GM21723 (cell line): ENCODE measurements around the gene RAB7A.
"Not testable (repeated sequence)": the region's sequence is repeated elsewhere in the genome, so short reads cannot be mapped to it uniquely, and the experiment has no call there.

Source experiments
- ATAC-seq: cut with Tn5 transposase; IDR thresholded peaks from one replicate; pipeline ENCODE4 v1.9.1; 2021; ENCODE audit warnings: mild to moderate bottlenecking, moderate library complexity; ENCODE audit not compliant: unreplicated experiment

Gene RAB7A

DNA sequence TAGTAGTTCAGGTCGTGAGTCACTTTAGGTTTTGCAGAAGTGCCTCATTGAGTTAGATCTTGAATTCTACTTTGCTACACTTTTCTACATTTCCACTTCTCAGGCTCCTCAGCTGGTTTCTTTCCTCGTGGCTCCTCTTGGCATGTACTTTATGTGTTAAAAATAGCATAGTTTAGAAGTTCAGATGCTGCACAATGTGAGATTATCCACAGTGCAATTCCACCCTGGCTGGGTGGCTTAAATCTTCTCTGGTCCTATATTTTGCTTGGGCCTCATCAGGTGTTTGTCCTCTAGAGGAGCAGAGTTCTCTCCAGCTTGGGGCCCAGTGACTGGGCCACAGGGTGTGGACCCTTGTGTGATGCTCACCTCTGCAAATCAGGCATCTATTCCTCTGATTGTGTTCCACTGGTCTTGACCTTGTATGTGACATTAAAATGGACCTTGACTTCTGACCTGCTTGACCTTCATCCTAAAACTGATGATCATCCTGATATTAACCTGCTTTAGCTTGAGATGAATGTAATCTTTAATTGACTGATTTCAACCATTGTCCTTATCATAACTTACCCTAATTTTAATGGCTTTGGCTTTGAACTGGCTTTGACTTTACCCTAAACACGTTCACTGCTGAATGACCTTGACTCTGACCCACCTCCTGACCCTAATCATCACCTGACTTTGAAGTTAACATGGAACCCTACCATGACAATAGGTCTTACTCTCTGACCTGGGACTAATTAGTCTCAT lies 89.5 kb downstream of the RAB7A start:
- no peak for ATAC-seq

DNA sequence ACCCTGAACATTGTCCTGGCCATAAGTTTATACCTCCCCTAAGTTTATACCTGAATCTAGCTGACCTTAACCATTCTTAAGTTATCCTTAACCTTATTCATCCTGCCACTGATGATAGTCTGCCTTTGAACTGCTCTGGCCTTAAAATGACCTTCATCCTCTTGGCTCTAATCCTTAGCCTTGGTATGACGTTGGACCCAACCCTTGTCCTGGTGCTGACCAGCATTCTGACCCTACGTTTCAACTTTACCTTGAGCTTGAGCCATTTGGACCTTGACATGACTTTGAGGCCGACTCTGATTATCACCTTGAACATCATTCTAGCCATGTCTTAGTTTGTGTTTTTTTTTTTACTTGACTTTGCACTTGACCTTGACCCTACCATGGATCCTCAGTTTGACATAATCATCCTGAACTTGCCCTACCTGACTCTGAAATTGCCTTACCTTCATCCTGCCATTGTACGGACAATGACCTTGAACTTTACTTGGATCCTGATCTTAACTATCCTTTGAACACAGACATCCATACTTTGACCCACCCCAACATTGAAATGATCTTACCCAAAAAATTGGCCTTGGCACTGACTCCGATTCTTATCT lies 92.3 kb downstream of the RAB7A start:
- ATAC-seq, result no peak

DNA sequence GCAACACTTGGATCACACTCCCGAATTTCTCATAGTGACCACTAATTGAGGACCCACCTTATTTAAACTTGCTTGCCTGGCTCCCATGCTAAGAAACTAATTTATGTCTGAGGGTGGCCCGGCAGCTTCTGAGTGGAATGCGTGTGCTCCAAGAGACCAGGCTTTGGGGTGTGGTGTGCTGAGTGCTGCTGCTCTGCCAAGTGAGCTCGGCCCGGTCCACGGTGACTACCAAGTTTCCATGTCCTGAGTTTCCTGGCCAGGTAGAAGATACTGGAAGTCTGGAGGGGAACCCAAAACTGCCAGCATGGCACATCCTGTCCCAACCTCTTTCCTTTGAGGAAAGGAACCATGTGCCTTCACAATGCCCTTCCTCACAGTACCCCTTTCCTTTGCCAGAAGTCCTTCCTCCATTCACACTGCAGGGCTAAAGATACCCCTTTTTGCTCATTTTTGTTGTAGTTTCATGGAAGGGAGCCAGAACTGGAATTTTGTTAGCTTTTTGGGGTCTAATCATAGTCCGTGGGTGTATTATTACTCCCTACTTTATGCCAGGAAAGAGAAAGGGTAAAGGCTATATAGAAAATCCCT lies 94.4 kb downstream of the RAB7A start:
- ATAC-seq, result no peak

DNA sequence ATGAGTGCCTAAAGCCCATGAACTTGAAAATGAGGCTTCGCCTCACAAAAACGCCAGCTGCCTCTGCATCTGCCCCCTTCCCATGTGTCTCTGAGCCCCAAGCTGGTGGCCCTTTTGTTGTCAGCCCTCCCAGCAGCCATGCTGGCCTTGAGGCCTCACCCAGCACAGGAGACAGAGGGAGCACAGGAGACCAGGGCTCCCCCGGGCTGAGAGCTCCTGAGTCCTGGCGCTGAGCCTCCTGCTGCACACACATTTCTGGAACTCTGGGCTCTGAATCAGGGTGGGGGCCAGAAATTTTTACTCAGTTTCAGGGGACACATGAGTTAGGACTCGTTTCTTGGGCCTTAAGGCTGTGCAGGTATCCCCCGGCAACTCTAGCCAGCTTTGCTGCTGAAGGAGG lies 97.0 kb downstream of the RAB7A start:
- no peak for ATAC-seq

DNA sequence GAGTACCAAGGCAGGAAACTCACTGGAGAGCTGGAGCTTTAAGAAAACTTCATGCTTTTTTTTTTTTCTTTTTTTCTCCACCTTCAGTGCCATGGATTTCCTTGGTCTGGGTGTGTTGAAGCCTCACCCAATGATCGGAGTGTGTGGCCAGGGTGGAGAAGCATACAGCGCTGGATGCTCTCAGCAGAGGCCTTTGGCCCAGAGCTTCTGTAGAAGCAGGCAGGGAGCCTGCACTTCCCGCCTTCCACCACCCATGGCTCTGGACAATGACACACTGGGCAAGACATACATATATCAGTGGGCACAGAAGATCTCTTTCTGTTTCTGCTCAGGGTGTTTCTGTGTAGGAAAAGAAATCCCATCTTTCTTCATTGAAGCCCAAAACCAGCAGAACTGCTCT lies 97.6 kb downstream of the RAB7A start:
- ATAC-seq, result no peak

DNA sequence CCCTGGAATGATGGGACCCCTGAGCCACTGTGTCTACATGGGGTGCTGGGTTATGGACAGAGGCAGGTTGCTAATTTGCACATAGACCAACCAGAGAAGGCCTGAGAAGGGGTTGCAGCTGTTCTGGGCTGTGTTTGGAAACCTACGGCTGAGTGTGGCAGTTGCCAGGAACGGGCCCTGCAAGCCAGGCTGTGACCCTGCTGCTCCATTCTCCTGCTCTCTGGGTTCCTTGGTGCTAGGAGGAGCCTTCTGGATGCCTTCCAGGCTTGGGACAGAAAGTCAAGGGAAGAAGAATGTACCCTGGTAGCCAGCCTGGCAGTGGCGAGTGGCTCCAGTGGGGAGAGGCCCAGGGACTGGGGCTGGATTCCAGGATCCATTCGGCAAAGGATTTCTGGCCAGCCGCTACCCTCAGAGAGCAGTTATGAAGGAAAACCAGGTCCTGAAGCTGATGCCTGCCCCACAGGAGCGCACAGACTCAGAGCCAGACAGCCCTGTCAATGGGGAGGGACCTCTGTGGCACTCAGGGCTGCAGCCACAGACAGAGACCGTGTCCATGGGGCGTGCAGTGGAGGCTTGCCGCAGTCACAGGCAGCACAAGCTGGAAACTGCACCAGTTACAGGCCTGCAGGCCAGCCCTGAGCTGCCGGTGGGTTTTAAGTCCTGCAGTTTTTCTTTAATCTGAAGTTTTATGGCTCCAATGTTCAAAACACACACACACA lies 98.3 kb downstream of the RAB7A start:
- no peak for ATAC-seq

DNA sequence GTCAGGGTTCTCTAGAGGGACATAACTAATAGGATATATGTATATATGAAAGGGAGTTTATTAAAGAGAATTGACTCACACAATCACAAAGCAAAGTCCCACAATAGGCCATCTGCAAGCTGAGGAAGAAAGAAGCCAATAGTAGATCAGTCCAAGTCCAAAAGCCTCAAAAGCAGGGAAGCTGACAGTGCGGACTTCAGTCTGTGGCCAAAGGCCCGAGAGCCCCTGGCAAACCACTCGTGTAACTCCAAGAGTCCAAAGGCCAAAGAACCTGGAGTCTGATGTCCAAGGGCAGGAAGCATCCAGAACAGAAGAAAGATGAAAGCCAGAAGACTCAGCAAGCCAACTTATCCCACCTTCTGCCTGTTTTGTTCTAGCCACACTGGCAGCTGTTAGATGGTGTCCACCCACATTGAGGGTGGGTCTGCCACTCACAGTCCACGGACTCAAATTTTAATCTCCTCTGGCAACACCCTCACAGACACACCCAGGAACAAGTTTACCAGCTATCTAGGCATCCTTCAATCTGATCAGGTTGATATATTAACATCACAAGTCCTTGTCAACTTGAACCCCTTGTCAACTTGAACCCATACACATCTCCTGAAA lies 99.2 kb downstream of the RAB7A start:
- ATAC-seq, result no peak

DNA sequence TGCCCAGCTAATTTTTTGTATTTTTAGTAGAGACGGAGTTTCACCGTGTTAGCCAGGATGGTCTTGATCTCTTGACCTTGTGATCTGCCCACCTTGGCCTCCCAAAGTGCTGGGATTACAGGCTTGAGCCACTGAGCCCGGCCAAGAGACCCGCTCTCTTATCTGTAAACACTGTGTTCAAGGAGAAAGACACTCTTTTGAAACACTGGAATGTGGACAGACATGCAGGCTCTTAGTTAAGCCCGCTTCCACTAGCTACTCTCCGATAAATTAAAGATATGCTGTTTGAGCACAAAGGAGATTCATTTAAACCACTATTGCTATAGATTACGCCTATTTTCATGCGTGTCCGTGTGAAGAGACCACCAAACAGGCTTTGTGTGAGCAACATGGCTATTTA lies 103.1 kb downstream of the RAB7A start:
- not testable (repeated sequence) for ATAC-seq

DNA sequence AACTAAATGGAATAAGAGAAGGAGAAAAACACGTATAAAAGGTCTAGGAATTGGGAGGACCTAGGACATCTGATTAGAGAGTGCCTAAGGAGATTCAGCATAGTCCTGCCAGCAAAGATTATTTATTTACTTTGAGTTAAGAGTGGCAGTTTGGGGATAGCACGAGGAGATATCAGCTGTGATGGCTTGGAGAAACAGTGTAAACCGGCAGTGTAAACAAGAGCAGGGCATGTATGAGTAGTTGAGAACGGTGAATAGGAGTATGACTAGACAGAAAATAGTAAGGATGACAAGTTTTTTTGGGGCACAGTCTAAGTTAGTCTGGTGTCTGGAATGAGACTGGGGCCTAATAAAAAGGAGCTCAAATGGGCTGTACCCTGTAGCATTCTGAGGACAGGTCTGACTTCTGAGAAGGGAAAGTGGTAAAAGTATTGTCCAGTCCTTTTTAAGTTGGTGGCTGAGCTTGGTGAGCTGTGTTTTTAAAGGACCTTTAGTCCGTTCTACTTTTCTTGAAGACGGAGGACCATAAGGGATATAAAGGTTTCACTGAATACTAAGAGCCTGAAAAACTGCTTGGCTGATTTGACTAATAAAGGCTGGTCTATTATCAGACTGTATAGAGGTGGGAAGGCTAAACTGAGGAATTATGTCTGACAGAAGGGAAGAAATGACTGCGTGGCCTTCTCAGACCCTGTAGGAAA lies 104.1 kb downstream of the RAB7A start:
- ATAC-seq, result not testable (repeated sequence)

DNA sequence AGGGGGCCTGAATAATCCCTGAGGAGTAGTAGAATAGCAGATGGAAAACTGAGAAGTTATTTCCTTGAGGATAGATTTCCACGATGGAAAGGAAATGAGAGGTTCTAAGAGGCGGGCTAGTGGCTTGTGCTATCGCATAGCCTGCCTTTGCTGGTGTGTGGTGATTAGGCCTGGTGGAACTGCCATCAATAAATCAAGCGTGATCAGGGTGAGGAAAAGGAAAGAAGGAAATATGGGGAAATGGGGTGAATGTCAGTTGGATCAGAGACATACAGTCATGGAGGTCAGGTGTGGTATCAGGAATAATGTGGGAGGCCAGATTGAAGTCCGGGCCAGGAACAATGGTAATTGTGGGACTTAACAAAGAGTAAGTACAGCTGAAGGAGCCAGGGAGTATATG lies 104.8 kb downstream of the RAB7A start:
- ATAC-seq, result not testable (repeated sequence)

DNA sequence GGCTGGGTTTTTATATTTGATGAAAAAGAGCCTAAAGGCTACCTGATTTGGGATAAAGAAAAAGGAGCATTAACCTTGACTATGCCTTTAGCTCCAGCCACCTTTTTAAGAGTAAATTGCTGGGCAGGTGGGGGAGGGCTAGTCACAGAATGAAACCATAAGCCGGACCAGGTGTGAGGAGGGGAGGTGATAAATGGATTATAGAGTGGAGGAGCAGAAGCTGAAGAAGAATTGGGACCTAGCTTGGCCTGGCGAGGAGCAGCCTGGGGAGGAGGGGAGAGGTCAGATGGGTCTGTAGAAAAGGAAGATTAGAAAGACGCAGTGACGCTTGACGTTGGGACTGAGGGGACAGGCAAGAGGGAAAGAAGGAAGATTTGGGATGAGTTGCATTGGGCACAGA lies 107.0 kb downstream of the RAB7A start:
- not testable (repeated sequence) for ATAC-seq

DNA sequence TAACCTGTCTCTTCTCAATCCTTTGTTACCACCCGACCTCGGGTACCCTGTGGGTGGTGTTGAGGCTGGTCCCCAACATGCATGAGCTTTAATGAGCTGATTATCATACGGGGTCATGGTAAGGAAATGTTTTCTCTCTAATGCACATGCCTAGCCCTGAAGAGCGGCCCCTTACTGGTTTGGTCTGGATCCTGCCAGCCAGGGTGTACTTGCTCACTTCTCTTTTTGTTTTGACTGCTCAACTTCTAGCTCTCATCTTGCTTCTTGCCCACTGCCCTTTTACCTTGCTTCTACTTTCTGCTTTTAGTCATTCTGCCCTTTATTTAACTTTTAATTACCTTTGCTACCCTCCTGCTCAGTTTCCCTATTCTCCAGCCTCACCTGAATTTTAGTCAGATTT lies 109.1 kb downstream of the RAB7A start:
- ATAC-seq, result no peak

DNA sequence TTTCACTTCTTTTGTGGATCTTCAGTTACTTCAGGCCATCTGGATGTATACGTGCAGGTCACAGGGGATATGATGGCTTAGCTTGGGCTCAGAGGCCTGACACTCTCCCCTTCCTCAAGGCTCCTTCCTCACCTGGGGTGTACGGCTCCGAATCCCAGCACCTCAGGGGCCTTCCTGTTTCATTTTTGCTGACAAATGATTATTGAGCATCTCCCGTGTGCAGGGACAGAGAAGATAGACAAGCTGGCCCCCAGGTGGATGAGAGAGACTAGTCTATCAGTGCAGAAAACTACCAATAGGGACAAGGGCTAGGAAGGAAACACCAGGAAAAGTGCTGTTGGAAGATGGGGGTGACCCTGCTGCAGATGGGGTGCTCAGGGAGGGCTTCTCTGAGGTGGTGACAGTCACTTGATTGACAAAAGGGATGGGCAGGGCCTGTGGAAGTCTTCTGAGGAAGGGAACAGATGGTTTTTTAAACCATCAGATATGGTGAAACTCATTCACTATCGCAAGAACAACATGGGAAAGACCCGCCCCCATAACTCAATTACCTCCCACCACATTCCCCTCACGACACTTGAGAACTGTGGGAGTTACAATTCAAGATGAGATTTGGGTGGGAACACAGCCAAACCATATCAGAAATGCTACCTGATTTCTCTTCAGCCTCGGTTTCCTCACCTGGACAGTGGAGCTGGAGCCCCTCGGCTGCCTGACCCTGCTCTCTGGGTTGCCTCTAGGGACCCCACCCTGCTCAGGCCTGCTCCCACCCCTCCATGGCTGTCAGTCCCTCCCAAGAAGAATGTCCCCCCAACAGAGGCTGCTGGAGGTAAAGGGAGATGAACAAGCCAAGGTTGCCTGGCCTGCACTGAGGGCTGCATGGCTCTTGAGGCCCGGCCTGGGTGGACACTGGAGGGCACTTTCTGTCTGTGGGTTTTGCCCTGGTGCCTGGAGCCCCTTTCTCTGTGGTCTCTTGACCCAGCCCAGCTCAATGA lies 116.2 kb downstream of the RAB7A start:
- ATAC-seq, result no peak

DNA sequence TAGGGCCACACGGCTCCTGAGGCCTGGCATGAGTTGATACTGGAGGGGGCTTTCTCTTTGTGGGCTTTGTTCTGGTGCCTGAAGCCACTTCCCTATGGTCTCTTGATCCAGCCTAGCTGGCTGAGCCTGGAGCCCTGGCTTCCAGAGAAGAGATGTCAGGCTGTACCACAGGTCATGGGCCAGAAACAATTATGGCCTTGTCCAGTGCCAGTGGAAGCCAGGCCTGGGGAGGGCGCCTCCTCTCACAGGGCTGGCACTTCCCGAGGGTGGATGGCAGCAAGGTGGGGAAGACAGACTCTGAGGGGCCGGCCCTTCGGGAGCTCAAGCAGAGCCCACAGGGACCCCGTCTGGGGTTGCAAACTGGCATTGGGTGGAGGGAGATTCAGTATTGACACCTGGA lies 118.5 kb downstream of the RAB7A start:
- no peak for ATAC-seq

DNA sequence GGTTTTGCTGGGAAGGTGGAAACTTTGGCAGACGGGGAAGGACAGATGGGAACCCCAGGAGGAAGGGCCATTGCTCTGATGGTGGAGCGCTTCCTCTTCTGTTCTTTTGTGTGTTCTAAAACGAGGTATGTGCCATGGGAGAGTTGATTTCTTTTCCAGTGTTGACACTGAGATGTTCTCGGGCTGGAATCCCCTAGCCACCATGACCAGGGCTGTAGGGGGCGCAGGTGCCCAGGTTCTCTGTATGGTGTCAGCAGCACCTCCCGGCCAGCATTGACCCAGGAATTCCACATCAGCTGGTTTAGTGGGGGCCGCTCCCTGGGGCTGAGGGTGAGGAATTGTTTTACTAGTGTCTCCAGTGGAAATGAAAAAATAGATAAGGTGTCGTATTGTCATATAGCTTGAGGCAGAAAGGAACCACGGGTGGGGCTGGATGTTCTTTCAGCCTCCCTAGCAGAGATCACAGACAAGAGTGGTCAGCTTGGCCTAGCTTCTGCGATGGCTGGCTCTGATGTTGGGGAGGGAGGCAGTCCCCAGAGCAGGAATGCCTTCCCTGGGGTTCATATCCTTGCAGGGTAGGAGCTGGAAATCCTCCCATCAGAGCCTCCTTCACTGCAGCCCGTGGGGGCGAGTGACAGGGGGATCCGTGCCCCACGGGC lies 119.3 kb downstream of the RAB7A start:
- no peak for ATAC-seq

DNA sequence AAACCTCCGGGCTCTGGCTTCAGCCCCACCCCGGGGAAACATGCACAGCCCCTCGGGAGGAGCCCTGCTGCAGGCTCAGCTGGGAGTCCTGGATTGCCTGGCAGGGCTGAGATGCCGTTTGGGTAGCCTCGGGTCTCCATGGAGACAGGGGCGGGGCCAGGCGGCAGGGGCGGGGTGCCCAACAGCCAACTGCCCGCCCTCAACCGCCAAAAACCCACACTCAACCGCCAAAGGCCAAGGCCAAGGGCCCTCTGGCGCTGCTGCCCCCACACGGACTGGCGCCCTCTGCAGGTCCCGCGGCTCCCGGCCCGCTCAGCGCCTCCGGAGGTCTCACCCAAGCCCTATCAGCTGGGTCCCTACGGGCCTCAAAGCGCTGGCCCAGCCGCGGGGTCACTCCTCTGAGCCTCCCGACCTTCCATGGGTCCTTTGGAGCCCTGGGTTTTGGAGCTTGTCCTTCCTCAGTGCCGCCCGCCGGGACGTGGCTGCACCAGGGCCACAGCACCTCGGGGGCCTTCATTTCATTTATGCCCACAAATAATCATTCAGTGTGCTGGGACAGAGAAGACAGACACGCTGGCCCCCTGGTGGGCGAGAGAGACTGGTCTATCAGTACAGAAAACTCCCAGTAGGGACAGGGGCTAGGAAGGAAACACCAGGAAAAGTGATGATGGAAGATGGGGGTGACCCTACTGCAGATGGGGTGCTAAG lies 119.9 kb downstream of the RAB7A start:
- ATAC-seq, result peak; percentile 88

DNA sequence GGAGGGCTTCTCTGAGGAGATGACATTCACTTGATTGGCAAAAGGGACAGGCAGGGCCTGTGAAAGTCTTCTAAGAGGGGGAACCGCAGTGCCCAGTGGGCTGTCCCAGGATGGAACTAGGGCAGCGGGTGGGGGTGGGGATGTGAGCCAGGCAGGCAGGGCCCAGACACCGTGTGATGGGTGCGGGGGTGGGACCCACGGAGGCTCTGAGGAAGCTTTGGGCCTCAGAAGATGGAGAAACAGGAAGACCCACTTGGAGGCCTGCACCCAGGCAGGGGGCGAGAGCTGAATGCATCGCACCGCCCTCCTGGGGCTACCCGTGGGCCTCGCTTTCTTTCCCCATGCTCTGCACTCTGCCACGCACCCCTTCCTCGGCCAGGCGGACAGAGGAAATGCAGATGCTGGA lies 120.5 kb downstream of the RAB7A start:
- peak; percentile 15 for ATAC-seq

DNA sequence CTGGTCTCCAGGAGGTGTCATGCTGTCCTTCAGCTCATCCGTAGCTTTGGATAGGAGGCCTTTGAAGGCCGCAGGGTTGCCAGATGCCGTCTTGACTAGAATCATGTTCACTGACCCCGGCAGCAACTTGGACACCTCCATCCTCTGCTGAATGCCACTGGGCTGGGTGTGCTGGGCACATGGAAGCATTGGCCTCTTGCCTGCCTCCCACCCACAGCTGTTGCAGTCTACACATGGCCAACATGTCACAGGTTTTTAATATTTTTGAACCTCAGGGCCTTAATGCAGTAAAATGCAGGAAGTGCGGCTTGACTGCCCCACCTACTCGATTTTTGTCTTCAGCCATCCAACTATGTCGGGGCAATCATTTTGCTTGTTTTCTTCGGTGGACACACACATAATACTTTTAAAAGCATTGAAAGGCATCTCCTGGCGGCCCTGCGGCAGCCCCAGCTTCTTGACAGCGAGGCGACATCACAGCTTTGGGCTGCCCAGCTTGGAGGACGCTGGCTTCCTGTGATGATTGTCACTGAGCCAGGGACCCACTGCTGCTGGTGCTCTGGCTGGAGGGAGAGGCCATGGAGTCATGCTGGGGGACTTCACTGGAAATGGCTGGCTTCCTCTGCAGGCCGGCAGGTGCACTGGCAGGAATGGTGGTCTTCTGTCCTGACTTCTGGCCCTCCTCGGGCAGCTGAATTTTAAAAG lies 121.8 kb downstream of the RAB7A start:
- no peak for ATAC-seq
